Left lung (tissue), 10 donors: ENCODE results near the gene LRRC28. TPM values are rescaled to one million over a fixed set of nuclear protein-coding genes. Genes with fewer than 3 reads are reported as not detected.

Source experiments
- ATAC-seq: fragments of 200-7000 bp; cut with Tn5 transposase; one replicate; pipeline ENCODE4 v1.9.1; 2020; ENCODE audit warnings: moderate library complexity
- DNase-seq, 4 donors: peaks; one replicate each; pipeline ENCODE4 v3.0.0-alpha.2; 2013 to 2020
- H3K27ac ChIP-seq, 2 donors: fragments of 200-600 bp; sonication (generic) in 1 of 2; one replicate each; pipeline versions ENCODE4 v1.5.0 to v1.8.0; 2020 to 2021
- H3K27me3 ChIP-seq, 2 donors: fragments of 200-600 bp; sonication (generic) in 1 of 2; one replicate each; pipeline versions ENCODE4 v1.5.0 to v1.8.0; 2020 to 2021
- H3K36me3 ChIP-seq, 2 donors: fragments of 200-600 bp; sonication (generic) in 1 of 2; one replicate each; pipeline versions ENCODE4 v1.5.0 to v1.8.0; 2020 to 2021
- H3K4me1 ChIP-seq, 2 donors: fragments of 200-600 bp; one replicate each; pipeline ENCODE4 v1.8.0; 2021
- H3K4me3 ChIP-seq, 2 donors: fragments of 200-600 bp; sonication (generic) in 1 of 2; one replicate each; pipeline versions ENCODE4 v1.5.0 to v1.8.0; 2020 to 2021; ENCODE audit warnings: mild to moderate bottlenecking in 1 of 2
- H3K9me3 ChIP-seq, 2 donors: fragments of 200-600 bp; sonication (generic) in 1 of 2; one replicate each; pipeline versions ENCODE4 v1.5.0 to v1.8.0; 2020 to 2021
- CTCF ChIP-seq, 2 donors: fragments of 200-600 bp; sonication (generic) in 1 of 2; IDR thresholded peaks; one replicate each; pipeline versions ENCODE4 v1.5.0 to v1.8.0; 2021; ENCODE audit warnings: antibody characterized with exemption in 2 of 2
- intact Hi-C, 2 donors: fragments of 100-400 bp; cut with DNase I; formaldehyde crosslinking; loops; one replicate each; pipeline versions ENCODE4 v1.11.2 to v1.14.2; 2022
- polyA plus RNA-seq, 6 donors: library from polyadenylated mRNA; unstranded; fragments of 120-200 nt; gene quantifications; one replicate each; pipeline ENCODE4 v1.2.1, GENCODE V29; 2013; ENCODE audit not compliant: insufficient read length in 6 of 6
- total RNA-seq, 2 donors: library from RNA; stranded (reverse); fragmentation: NEBNext Ultra II Directional; extraction: Animal tissue kit (Norgen Biotek cat#: 25700); gene quantifications; one replicate each; pipeline ENCODE4 v1.2.1, GENCODE V29; 2021
- donor health status: DM: no; HTN: yes; CAD: no.
- donor health status: DM: no; HTN: no; CAD: no.

LRRC28 gene
- total and polyA plus RNA-seq, 8 donors = 14.9 to 29.7 (median 25.0) TPM

- Histone ChIP-seq H3K4me1 (peaks cover 9 to 19% of the 10 kb centered on the region in 2 donors), H3K27me3 (no peaks in the 10 kb centered on the region), H3K4me3 (no peak overlapping the region), H3K9me3 (no peaks in the 10 kb centered on the region), H3K27ac (no peak overlapping the region), H3K36me3 (no peaks in the 10 kb centered on the region)
- ATAC-seq = no peak
- intact Hi-C loops = no loop called here
- TF ChIP-seq CTCF (IDR thresholded peaks at IDR 0.05) = no peak
- no peak for DNase-seq
Observed at GRCh38 chr15:99253381-99254090, 2.3 kb downstream of the LRRC28 start.

- no peaks in the 10 kb centered on the region for H3K27me3 ChIP-seq
- intact Hi-C loops = no loop called here
- no peak overlapping the region for H3K4me3 ChIP-seq
- peaks cover under 1 to 13% of the 10 kb centered on the region in 2 donors for H3K4me1 ChIP-seq
- H3K9me3 ChIP-seq = no peaks in the 10 kb centered on the region
- ATAC-seq (no peak), DNase-seq (no peak)
- no peak for TF ChIP-seq CTCF (IDR thresholded peaks at IDR 0.05)
- H3K36me3 ChIP-seq = peaks cover 0 to 6% of the 10 kb centered on the region in 2 donors
- H3K27ac ChIP-seq = no peak overlapping the region
Observed at GRCh38 chr15:99257107-99257750, 5.9 kb downstream of the LRRC28 start.

DNA sequence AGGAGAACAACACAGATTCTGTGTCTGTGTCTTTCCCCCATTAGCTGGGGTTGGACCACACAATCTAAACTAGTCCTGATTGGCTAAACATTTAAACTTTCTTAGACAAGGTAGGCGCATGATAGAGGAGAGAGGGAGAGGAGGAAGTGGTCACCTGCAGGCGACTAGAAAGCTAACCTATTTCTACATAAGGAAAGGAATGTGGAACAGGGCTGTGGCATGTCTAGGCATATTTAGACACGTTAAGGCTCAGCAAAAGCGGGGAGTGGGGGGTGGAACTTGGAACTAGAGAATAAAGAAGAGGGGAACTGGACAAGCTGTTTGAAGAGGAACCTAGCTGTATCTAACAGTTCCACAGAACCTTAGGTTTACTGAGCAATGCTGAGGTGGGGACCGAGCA, 12.8 kb downstream of the LRRC28 start:
- TF ChIP-seq CTCF (IDR thresholded peaks at IDR 0.05) = no peak

GRCh38 chr15:99265541-99266070, 14.3 kb downstream of the LRRC28 start:
- no peak for ATAC-seq
- intact Hi-C loops = no loop called here
- no peaks in the 10 kb centered on the region for H3K27me3 ChIP-seq

More for the DNA sequence above, 12.8 kb downstream of the LRRC28 start:
- peaks cover 0 to 6% of the 10 kb centered on the region in 2 donors for H3K36me3 ChIP-seq
- no peaks in the 10 kb centered on the region for H3K27me3 ChIP-seq
- ATAC-seq (no peak), DNase-seq (no peak)
- no peaks in the 10 kb centered on the region for H3K9me3 ChIP-seq
- H3K27ac ChIP-seq = no peak overlapping the region
- intact Hi-C loops = no loop called here
- H3K4me3 ChIP-seq = no peak overlapping the region
- H3K4me1 ChIP-seq = no peaks in the 10 kb centered on the region

More at GRCh38 chr15:99265541-99266070, 14.3 kb downstream of the LRRC28 start:
- Histone ChIP-seq H3K4me1 (no peaks in the 10 kb centered on the region), H3K36me3 (peaks cover 0 to 6% of the 10 kb centered on the region in 2 donors), H3K4me3 (no peak overlapping the region), H3K9me3 (no peaks in the 10 kb centered on the region), H3K27ac (no peak overlapping the region)
- no peak for DNase-seq
- TF ChIP-seq CTCF (IDR thresholded peaks at IDR 0.05) = no peak
